IgD-negative memory B cell (primary cell): ENCODE measurements around the gene COX19. TPM values are rescaled to one million over a fixed set of nuclear protein-coding genes. Genes with fewer than 3 reads are reported as not detected.

Source experiments
- H3K27ac Mint-ChIP-seq, 3 donors: one replicate each; pipeline ENCODE4 v1.8.0; 2020 to 2022; ENCODE audit warnings: mild to moderate bottlenecking in 3 of 3, mixed read lengths in 3 of 3, moderate library complexity in 1 of 3
- H3K27me3 Mint-ChIP-seq: one replicate; pipeline ENCODE4 v1.8.0; 2021; ENCODE audit warnings: mixed read lengths
- H3K36me3 Mint-ChIP-seq: one replicate; pipeline ENCODE4 v1.8.0; 2020; ENCODE audit warnings: mild to moderate bottlenecking, mixed read lengths
- H3K4me1 Mint-ChIP-seq, 3 donors: one replicate each; pipeline ENCODE4 v1.8.0; 2020 to 2022; ENCODE audit warnings: mixed read lengths in 3 of 3, mild to moderate bottlenecking in 1 of 3
- H3K4me3 Mint-ChIP-seq, 4 donors: one replicate each; pipeline ENCODE4 v1.8.0; 2020 to 2022; ENCODE audit warnings: mild to moderate bottlenecking in 4 of 4, mixed read lengths in 4 of 4, moderate library complexity in 3 of 4
- H3K9me3 Mint-ChIP-seq, 3 donors: one replicate each; pipeline ENCODE4 v1.8.0; 2020 to 2021; ENCODE audit warnings: mixed read lengths in 3 of 3, mild to moderate bottlenecking in 1 of 3
- polyA plus RNA-seq: library from polyadenylated mRNA; unstranded; fragments of 300-500 nt; fragmentation: Illumina TruSeq; gene quantifications from one replicate; pipeline ENCODE4 v1.2.3, GENCODE V29; 2021

Gene COX19, protein sequence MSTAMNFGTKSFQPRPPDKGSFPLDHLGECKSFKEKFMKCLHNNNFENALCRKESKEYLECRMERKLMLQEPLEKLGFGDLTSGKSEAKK
- polyA plus RNA-seq, result 26.7 TPM

DNA sequence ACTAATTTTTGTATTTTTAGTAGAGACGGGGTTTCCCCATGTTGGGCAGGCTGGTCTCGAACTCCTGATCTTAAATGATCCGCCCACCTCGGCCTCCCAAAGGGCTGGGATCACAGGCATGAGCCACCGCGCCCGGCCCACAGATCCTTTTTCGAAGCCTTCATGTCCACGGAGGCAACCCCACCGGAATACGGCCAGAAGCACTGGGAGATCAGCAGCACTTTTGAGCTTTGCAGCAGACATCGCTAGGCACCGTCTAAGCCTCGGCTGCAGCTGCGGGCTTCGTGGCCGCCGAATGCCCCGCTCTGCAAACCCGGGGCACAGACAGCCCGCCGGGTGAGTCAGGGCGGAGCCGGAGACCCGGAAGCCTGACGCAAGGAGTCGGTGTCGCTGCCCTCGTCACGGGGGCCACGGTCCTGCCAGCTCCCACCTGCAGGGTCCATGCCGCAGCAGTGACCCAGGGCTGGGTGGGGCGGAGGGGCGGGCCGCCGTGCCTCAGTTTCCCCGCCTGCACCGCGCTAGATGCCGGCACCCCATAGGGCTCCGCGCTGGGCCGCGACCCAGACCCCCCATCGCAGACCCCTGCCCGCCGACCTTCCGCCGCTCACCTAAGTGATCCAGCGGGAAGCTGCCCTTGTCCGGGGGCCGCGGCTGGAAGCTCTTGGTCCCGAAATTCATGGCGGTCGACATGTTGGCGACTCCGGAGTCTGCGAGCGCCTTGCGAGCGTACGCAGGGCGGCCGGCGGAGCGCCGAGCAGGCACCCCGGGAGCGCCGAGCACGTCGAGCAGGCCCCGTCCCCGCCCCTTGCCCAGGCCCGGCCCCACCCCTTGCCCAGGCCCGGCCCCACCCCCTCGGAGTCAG is at the start of gene COX19:
Gene COX19, minus strand, starts transcription at position 730 of the 862 bp plus-strand sequence. Its CDS starts 40 bp downstream, at position 690.
- H3K36me3 Mint-ChIP-seq, result peaks cover 2% of the 10 kb centered on the region
- H3K4me3 Mint-ChIP-seq, result peak within 1 kb of the TSS; percentile 89 to 97 (median 94)
- H3K9me3 Mint-ChIP-seq, result no peaks in the 10 kb centered on the region
- peaks cover 13 to 16% (median 15%) of the 10 kb centered on the region in 3 donors for H3K4me1 Mint-ChIP-seq
- H3K27ac Mint-ChIP-seq, result peak within 1 kb of the TSS; percentile 84 to 98 (median 94)
- H3K27me3 Mint-ChIP-seq, result no peaks in the 10 kb centered on the region

DNA sequence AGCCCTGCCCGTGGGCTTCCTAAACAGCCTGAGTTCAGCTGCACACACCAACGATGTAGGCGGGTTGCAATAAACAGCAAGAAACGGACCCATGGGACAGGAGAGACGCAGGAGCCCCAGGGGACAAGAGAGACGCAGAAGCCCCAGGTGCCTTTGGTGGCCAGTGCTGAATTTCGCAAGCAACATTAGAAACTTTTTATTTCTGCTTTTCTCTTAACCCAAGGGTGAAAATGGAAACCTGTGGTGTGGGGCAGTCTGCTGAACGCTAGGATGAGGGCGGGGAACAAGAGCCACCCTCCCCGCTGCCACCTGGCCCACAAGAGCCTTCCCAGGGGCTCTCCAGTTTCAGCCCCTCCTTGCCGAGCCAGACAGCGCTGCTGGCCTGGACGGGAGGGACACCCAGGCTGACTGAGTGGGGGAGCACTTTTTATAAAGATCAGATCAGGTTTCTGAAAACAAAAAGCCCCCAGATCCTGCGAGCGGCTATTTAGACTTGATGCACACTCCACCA is 49.0 kb upstream of the COX19 start:
- Mint-ChIP-seq H3K36me3 (peaks cover 3% of the 10 kb centered on the region), H3K27ac (peak overlapping the region; percentile 98 to 100 (median 99)), H3K4me3 (peak overlapping the region; percentile 82 to 94 (median 90)), H3K4me1 (peaks cover 41 to 48% (median 47%) of the 10 kb centered on the region in 3 donors), H3K9me3 (peaks cover 0 to 2% (median 0%) of the 10 kb centered on the region in 3 donors), H3K27me3 (peaks cover 8% of the 10 kb centered on the region)

DNA sequence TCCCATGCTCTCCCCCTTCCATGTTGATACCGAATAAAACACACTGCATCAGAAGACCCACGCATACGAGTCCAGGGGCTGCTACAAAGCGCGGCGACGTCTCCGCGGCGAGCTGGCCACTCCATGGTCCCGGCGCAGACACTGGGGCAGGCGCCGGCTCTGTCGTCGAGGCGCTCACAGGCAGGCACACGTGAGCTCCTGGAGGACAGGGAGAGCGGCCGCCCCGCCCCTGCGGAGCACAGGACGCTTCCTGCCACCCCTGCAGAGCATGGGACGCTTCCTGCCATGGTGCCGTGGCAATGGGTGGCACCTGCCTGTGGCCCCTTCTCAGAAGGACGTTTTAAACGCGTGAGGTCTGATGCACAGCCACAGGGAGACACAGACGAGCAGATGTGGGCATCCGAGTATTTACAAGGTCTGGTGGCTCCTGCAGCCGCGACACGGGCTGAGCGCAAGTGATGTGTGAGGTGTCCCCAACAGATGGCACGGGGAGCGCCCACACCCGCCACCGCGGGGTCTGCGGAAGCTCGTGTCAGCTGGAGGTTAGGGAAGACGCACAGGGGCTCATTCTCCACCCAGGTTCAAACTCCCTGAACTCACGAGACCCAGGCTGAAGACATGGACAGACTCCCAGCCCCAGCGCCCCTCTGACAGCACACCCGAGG is 47.6 kb upstream of the COX19 start:
- peaks cover 46 to 52% (median 49%) of the 10 kb centered on the region in 3 donors for H3K4me1 Mint-ChIP-seq
- peaks cover 0 to 2% (median 0%) of the 10 kb centered on the region in 3 donors for H3K9me3 Mint-ChIP-seq
- peaks cover 9% of the 10 kb centered on the region for H3K36me3 Mint-ChIP-seq
- H3K27ac Mint-ChIP-seq, result peak overlapping the region; percentile 97 to 100 (median 99)
- H3K27me3 Mint-ChIP-seq, result peaks cover 10% of the 10 kb centered on the region
- H3K4me3 Mint-ChIP-seq, result peak overlapping the region; percentile 68 to 94 (median 90)

DNA sequence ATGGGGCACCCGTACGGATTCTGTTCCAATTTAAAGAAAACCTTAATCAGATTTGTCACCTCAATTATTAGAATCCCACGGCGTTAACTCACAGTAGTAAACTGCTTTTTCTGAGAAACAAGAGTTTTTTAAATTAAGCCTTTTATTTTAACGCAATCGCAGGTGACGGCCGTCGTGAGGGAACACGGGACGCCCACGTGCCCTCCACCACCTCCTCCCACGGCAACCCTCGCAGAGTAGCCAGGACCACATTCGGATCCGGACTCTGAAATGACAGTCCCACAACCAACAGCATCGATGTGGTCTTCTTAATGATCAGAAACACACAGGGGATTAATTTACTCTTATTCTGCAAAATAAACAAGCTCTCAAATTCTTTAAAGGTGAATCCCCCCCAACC is 47.0 kb upstream of the COX19 start:
- H3K4me3 Mint-ChIP-seq, result peak overlapping the region in 3 of 4 donors; percentile 88 to 94 (median 92)
- H3K9me3 Mint-ChIP-seq, result peaks cover 0 to 2% (median 0%) of the 10 kb centered on the region in 3 donors
- peaks cover 45 to 52% (median 49%) of the 10 kb centered on the region in 3 donors for H3K4me1 Mint-ChIP-seq
- peak overlapping the region; percentile 97 to 100 (median 99) for H3K27ac Mint-ChIP-seq
- peaks cover 10% of the 10 kb centered on the region for H3K27me3 Mint-ChIP-seq
- H3K36me3 Mint-ChIP-seq, result peaks cover 9% of the 10 kb centered on the region

DNA sequence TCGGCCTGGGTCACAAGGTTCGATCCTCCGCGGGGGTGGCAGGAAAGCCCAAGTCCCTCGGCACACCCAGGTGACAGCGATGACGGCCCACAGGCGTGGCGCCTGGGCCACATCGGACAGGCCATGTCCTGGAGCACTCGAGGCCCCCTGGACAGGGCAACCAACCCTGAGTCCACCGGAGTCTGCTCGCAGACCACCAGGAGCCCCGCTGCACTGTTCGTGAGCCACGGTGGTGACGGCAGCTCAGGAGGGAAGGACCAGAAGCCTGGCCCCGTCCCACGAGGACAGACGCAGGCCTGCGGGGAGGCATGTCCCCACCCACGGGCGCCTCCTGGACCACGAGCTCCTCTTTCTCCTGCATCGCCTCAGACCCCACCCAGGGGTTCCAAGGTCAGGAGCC is 46.6 kb upstream of the COX19 start:
- Mint-ChIP-seq H3K36me3 (peaks cover 9% of the 10 kb centered on the region), H3K9me3 (peaks cover 0 to 2% (median 0%) of the 10 kb centered on the region in 3 donors), H3K4me1 (peaks cover 41 to 50% (median 47%) of the 10 kb centered on the region in 3 donors), H3K27ac (peak overlapping the region in 1 of 3 donors; percentile 99), H3K27me3 (peaks cover 9% of the 10 kb centered on the region), H3K4me3 (no peak overlapping the region)

DNA sequence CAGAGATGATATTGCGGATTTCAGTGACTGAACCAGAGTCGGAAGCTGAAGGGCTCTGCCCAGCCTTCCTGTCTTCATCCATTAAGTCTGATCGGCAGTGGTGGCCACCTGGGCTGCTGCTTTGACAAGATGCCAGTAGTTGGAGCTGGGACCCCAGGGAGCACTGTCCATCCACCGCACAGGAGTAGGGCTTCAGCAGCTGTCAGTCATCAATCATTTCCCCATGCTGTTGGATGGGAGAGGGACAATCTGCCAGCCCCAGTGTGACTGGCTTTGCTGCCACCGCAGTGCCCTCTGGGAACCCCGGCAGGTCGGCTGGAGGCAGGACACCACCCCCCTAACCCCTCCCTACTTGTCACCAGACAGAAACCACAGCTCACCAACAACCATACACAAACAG is 46.0 kb upstream of the COX19 start:
- Mint-ChIP-seq H3K9me3 (peaks cover 0 to 2% (median 0%) of the 10 kb centered on the region in 3 donors), H3K4me1 (peaks cover 37 to 44% (median 42%) of the 10 kb centered on the region in 3 donors), H3K27me3 (peaks cover 9% of the 10 kb centered on the region), H3K27ac (peak overlapping the region; percentile 73 to 85 (median 73)), H3K36me3 (peaks cover 7% of the 10 kb centered on the region), H3K4me3 (peak overlapping the region in 1 of 4 donors; percentile 75)

DNA sequence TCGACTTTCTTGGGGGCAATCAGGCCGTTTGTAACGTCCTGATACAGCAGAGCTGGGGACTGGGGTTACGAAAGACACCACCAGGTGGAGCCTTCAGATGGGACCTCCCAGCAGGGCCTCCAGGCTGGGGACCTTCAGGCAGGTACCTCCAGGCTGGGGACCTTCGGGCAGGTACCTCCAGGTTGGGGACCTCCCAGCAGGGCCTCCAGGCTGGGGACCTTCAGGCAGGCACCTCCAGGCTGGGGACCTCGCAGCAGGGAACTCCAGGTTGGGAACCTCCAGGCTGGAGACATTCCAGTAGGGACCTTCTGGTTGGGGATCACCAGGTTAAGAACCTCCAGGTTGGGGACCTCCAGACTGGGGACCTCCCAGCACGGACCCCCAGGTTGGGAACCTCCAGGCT is 45.5 kb upstream of the COX19 start:
- H3K27me3 Mint-ChIP-seq, result peaks cover 9% of the 10 kb centered on the region
- H3K27ac Mint-ChIP-seq, result peak overlapping the region in 2 of 3 donors; percentile 73 to 85
- H3K4me1 Mint-ChIP-seq, result peaks cover 33 to 41% (median 39%) of the 10 kb centered on the region in 3 donors
- no peak overlapping the region for H3K4me3 Mint-ChIP-seq
- peaks cover 7% of the 10 kb centered on the region for H3K36me3 Mint-ChIP-seq
- H3K9me3 Mint-ChIP-seq, result peaks cover 0 to 2% (median 0%) of the 10 kb centered on the region in 3 donors

DNA sequence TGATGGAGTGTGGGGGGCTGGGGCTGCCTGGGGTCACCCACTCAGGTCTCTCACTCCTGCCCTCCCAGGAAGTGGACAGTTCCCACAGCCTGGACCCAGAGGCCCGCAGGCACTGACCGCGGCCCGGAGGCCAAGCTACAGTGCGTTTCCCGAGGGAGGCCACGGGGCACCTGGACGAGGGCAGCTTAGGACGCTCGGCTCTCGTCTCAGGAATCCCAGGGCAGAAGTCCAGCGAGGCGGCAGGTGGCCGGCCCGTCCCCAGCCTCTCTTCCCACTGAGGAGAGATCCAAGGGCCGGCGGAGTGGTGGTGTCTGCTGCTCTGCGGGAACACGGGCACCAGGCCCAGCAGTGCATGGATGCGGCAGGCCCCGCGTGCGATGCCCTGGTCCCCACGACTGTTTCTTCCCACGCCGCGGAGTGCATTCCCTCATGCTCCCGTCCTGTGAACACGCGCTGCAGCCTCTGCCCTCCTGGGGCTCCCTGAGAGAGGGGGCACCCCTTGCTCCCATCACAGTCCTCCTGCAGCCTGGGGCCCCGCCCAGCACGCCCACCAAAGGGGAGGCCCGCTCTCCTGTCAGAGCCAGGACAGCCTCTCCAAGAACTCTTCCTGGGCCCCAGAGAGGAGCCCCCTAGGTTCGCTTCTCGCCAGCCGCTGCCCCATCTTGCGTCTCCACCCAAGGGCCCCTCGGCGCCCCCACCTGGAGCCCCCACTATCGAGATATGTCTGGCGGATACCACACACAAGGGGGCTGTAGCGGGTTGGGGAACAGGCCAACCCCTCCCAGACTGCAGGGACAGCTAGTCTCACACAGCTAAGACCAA is 44.7 kb upstream of the COX19 start:
- Mint-ChIP-seq H3K27me3 (peaks cover 9% of the 10 kb centered on the region), H3K4me1 (peaks cover 31 to 38% (median 33%) of the 10 kb centered on the region in 3 donors), H3K27ac (peak overlapping the region in 2 of 3 donors; percentile 2 to 65), H3K9me3 (peaks cover 0 to 2% (median 0%) of the 10 kb centered on the region in 3 donors), H3K4me3 (peak overlapping the region in 1 of 4 donors; percentile 9), H3K36me3 (peaks cover 7% of the 10 kb centered on the region)

DNA sequence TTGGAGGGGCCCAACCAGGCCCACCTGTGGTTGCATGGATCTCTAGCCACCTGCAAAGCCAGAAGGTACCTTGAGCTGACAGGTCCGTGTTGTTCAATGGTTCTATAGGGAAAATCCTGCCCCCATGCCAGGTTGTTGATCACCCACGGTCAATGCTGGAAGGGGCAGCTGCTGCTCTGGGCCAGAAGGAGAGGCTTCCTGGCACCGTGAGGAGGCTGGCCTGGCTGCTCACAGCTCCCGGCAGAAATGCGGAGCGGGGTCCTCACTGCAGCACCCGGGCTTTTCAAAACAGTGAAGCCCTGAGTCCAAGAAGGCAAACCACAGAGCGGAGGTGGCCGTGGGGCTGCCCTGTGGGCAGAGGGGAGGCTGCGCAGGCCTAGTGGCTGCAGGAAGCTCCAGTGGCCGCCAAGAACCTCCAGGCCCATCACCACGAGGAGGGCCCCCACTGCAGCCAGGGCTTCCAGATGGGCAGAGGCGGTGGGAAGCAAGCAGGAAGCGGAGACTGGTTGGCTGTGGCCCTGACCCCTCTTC is 44.0 kb upstream of the COX19 start:
- Mint-ChIP-seq H3K36me3 (peaks cover 7% of the 10 kb centered on the region), H3K4me1 (peaks cover 25 to 33% (median 29%) of the 10 kb centered on the region in 3 donors), H3K27ac (peak overlapping the region in 2 of 3 donors; percentile 59 to 65), H3K27me3 (peaks cover 6% of the 10 kb centered on the region), H3K9me3 (peaks cover 0 to 2% (median 0%) of the 10 kb centered on the region in 3 donors), H3K4me3 (peak overlapping the region in 1 of 4 donors; percentile 52)

DNA sequence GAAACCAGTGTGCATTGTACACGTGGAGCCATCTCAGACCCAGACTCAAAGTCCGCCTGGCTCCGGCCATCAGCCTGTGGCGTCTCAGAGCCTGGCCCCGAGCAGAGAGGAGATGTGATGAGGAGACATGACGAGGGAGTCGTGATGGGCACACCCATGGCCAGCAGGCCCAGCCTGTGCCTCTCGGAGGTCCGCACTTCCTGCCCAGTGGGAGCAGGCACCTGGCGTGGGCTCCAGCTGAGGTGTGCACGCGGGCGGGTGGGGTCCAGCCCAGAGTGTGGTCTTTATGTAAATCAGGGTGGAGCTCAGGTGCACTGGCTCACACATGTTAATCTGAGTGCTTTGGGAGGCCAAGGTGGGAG is 43.0 kb upstream of the COX19 start:
- Mint-ChIP-seq H3K27ac (peak overlapping the region in 1 of 3 donors; percentile 65), H3K4me1 (peaks cover 24 to 27% (median 27%) of the 10 kb centered on the region in 3 donors), H3K4me3 (peak overlapping the region in 1 of 4 donors; percentile 45), H3K27me3 (peaks cover 6% of the 10 kb centered on the region), H3K9me3 (peaks cover 0 to 2% (median 0%) of the 10 kb centered on the region in 3 donors), H3K36me3 (peaks cover 11% of the 10 kb centered on the region)

DNA sequence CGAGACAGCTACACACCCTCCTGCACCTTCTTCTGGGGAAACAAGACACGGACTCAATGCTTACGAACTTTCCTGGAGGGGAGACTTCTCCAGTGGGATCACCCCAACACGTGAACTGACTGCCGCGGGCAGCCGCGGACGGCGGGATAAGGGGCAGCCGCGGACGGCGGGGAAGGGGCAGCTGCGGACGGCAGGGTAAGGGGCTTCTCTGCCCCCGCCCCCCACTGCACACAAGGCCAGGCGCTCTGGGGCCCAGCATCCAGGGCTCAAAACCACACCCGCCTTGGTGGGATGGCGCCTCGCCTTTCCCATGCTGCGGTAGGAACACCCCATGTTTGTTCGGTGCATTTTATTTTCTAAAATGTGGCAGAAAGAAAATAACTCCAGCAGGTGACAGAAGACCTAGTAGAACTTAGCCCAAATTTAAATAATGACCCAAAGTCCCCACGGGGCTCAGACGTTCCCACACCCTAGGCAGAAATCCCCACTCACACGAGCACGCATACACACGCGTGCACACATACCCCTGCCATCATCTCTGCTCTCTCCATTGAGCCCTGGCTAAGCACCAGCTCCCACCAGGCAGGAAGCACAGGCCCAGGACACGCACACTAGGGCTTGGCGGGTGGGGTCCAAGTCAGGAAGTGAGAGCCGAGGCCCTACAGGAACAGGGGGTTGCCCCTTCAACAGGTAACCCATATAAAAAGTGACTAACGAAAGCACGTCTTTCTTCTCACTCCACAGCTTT is 42.4 kb upstream of the COX19 start:
- Mint-ChIP-seq H3K4me3 (peak overlapping the region in 1 of 4 donors; percentile 45), H3K9me3 (peaks cover 0 to 2% (median 0%) of the 10 kb centered on the region in 3 donors), H3K27me3 (peaks cover 6% of the 10 kb centered on the region), H3K4me1 (peaks cover 18 to 22% (median 21%) of the 10 kb centered on the region in 3 donors), H3K36me3 (peaks cover 11% of the 10 kb centered on the region), H3K27ac (peak overlapping the region in 2 of 3 donors; percentile 65 to 91)

DNA sequence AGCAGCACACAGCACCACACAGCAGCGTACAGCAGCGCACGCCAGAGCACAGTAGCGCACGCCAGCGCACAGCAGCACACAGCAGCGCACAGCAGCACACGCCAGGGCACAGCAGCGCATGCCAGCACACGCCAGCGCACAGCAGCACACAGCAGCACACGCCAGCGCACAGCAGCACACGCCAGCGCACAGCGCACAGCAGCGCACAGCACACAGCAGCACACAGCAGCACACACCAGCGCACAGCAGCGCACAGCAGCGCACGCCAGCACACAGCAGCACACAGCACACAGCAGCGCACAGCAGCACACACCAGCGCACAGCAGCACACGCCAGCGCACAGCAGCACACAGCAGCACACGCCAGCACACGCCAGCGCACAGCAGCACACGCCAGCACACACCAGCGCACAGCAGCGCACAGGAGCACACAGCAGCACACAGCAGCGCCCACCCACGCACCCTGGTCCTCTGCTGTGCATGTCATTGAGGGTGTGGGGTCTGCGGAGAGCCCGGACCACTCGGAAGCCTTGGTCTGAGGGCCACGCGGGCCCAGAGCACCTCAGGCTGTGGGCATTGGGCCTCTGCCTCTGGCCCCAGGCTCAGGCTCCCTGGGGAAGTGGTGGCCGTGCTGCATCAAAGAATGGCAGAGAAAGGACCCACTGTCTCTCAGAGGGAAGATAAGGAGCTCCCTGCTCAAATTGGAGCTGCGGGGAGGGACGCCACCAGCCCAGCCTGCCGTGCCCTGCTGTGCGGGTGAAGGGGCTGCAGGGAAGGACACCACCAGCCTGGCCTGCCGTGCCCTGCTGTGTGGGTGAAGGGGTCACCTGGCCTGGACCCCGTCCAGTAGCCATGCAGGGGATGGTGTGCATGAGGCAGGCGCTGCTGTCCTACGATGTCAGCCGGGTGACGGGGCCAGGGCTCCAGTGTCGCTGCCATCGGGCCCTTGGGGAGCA is 41.5 kb upstream of the COX19 start:
- peaks cover 14 to 19% (median 16%) of the 10 kb centered on the region in 3 donors for H3K4me1 Mint-ChIP-seq
- H3K36me3 Mint-ChIP-seq, result peaks cover 11% of the 10 kb centered on the region
- H3K9me3 Mint-ChIP-seq, result no peaks in the 10 kb centered on the region
- H3K4me3 Mint-ChIP-seq, result no peak overlapping the region
- peak overlapping the region in 1 of 3 donors; percentile 84 for H3K27ac Mint-ChIP-seq
- peaks cover 3% of the 10 kb centered on the region for H3K27me3 Mint-ChIP-seq
